Measurements from ENCODE around the gene PEX14.

Gene PEX14

DNA sequence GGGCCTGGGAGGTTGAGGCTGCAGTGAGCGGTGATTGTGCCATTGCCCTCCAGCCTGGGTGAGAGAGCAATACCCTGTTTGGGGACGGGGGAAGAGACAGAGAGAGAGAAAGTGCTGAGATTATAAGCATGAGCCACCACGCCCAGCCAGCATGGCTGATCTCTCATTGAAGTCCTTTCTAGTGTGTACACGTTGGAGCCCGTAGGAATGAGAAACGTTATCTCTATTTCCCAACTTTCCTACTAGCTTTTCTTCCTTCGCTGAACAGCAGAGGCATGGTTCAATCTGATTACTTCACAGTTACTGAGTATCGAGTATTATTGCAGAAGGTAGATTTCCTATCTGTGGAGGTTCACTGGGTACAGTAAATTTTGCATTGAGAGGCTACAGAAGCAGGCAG lies 4.5 kb downstream of the PEX14 start:
- no peak for DNase-seq (ENCODE audit: extremely low read depth, low read depth)
- TF ChIP-seq, protein P1, sequence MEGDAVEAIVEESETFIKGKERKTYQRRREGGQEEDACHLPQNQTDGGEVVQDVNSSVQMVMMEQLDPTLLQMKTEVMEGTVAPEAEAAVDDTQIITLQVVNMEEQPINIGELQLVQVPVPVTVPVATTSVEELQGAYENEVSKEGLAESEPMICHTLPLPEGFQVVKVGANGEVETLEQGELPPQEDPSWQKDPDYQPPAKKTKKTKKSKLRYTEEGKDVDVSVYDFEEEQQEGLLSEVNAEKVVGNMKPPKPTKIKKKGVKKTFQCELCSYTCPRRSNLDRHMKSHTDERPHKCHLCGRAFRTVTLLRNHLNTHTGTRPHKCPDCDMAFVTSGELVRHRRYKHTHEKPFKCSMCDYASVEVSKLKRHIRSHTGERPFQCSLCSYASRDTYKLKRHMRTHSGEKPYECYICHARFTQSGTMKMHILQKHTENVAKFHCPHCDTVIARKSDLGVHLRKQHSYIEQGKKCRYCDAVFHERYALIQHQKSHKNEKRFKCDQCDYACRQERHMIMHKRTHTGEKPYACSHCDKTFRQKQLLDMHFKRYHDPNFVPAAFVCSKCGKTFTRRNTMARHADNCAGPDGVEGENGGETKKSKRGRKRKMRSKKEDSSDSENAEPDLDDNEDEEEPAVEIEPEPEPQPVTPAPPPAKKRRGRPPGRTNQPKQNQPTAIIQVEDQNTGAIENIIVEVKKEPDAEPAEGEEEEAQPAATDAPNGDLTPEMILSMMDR (IDR thresholded peaks at IDR 0.05; ENCODE audit: low read depth, low read length, missing control alignments): no peak

GRCh38 chr1:10480614-10481013 lies 5.9 kb downstream of the PEX14 start:
- TF ChIP-seq, protein P1 (IDR thresholded peaks at IDR 0.05; ENCODE audit: low read depth, low read length, missing control alignments): no peak
- no peak for DNase-seq (ENCODE audit: extremely low read depth, low read depth)
- no peak overlapping the region for H3K4me3 ChIP-seq (replicated peaks; ENCODE audit: low read depth, low read length)

More for the DNA sequence above, 4.5 kb downstream of the PEX14 start:
- no peak overlapping the region for H3K4me3 ChIP-seq (replicated peaks; ENCODE audit: low read depth, low read length)

DNA sequence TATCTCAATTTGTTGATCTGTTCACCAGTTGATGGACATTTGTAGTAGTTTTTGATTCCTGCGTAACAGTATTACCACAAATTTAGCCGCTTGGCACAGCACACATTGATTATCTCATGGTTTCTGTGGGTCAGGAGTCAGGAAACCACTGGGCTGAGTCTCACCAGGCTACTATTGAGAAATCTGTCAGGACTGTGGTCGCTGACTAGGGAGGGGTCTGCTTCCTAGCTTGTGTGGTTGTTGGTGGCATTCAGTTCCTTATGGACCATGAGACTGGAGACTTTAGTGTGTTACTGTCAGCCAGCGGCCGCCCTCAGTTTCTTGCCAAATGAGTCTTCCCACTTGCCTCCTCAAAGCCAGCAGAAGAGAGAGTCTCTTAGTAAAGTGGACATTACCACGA lies 9.8 kb downstream of the PEX14 start:
- TF ChIP-seq, protein P1 (IDR thresholded peaks at IDR 0.05; ENCODE audit: low read depth, low read length, missing control alignments): no peak
- DNase-seq (ENCODE audit: extremely low read depth, low read depth): no peak
- H3K4me3 ChIP-seq (replicated peaks; ENCODE audit: low read depth, low read length): no peak overlapping the region

GRCh38 chr1:10489291-10490055 lies 14.7 kb downstream of the PEX14 start:
- TF ChIP-seq, protein P1 (IDR thresholded peaks at IDR 0.05; ENCODE audit: low read depth, low read length, missing control alignments): no peak

GRCh38 chr1:10490286-10490970 lies 15.7 kb downstream of the PEX14 start:
- no peak overlapping the region for H3K4me3 ChIP-seq (replicated peaks; ENCODE audit: low read depth, low read length)

More at GRCh38 chr1:10489291-10490055, 14.7 kb downstream of the PEX14 start:
- H3K4me3 ChIP-seq (replicated peaks; ENCODE audit: low read depth, low read length): no peak overlapping the region
- DNase-seq (ENCODE audit: extremely low read depth, low read depth): no peak

GRCh38 chr1:10494418-10494753 lies 19.6 kb downstream of the PEX14 start:
- no peak for DNase-seq (ENCODE audit: extremely low read depth, low read depth)

More at GRCh38 chr1:10490286-10490970, 15.7 kb downstream of the PEX14 start:
- TF ChIP-seq, protein P1 (IDR thresholded peaks at IDR 0.05; ENCODE audit: low read depth, low read length, missing control alignments): no peak
- DNase-seq (ENCODE audit: extremely low read depth, low read depth): no peak

More at GRCh38 chr1:10494418-10494753, 19.6 kb downstream of the PEX14 start:
- TF ChIP-seq, protein P1 (IDR thresholded peaks at IDR 0.05; ENCODE audit: low read depth, low read length, missing control alignments): no peak
- H3K4me3 ChIP-seq (replicated peaks; ENCODE audit: low read depth, low read length): no peak overlapping the region
